Measurements from ENCODE around the gene ATP10B.
"Not testable (repeated sequence)": the region's sequence is repeated elsewhere in the genome, so short reads cannot be mapped to it uniquely, and the experiment has no call there.

The ATP10B gene

GRCh38 chr5:160760008-160760407 is 92.0 kb downstream of the ATP10B start:
- DNase-seq (ENCODE audit: low spot score): no peak

DNA sequence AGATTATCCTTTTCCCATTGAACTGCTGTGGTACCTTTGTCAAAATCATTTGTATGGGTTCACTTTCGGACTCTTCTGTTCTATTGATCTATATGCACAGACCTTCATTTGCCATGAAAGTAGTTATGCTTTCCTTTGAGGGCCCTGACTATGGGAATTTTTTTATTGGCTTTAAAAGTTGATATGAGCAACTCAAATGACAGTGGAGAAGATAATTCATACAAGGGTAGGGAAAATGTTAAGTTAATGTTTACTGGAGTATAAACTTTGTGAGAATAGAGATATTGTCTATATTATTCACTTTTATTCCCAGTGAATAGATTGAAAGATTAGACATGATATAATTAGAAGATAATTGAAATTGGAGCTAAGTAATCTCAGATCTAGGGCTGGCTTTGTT is 94.8 kb downstream of the ATP10B start:
- DNase-seq (ENCODE audit: low spot score): no peak

DNA sequence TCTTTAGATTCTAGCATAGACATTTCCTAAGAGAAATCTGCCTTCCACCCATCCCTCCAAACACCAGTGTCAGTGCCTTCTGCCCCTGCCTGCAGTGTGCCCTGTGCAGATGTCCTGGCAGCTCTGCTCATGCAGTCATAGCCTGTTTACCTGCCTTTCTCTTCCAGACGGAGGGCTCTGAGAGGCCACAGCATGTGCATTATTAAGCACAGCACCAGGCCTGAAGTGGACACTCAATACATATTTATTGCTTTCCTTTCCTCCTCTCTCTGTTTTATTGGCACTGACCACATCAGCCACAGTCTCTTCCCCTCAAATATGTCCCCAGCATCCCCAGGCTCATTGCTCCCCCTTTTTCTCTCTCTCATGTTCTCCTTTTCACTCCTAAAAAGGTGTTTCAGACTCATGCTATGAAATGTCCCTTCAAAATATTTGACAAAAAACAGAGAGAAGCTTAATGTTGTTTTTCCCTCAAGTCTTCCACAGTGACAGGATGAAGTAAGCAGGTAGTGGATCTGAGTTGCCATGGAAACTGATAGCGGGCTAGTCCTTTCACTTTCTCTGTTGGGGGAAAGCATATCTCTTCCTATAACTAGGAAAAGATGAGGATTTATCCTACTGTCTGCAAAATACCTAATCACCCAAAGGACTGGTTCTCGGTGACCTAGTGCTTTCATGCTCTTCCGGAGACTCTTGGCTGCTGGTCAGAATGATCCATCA is 100.9 kb downstream of the ATP10B start:
- no peak for DNase-seq (ENCODE audit: low spot score)

DNA sequence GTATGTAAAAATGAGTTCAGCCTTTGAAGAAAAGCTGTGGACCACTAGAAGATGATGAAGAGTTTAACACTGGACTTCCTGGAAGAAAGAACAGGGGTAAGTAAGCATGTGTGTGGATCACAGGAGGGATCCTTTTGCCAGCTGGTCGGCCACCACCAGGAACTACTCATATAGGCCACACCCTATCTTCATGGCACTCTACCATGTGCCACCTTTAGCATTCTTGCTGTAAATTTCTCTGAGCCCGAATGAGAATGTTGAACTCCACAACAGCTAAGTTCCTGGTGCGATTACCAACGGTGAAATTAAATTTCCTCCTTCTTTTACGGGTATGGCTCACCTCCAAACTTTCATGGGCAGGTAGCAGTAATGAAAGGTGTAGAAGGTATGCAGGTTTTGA is 102.3 kb downstream of the ATP10B start:
- DNase-seq (ENCODE audit: low spot score): no peak

GRCh38 chr5:160749026-160749425 is 103.0 kb downstream of the ATP10B start:
- no peak for DNase-seq (ENCODE audit: low spot score)

DNA sequence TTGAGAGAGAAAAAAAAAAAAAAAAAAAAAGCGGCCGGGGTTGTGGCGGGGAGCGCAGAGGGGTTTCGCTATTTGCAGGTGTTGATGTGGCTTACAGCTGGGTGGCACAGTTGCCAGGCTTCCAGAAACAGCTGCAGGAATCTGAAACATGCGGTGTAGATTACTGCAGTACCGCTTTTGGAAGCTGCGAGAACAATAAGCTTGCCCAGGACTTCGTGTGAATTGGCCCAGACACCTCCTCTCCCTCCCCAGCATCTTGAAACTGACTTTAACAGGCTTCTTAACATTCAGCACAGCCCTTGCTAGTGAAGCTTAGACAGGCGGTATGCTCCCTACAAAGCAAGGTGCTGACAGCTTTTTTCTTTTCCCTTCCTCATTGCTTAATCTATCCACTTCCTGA is 104.0 kb downstream of the ATP10B start:
- no peak for DNase-seq (ENCODE audit: low spot score)

GRCh38 chr5:160747559-160747958 is 104.5 kb downstream of the ATP10B start:
- DNase-seq (ENCODE audit: low spot score): no peak

DNA sequence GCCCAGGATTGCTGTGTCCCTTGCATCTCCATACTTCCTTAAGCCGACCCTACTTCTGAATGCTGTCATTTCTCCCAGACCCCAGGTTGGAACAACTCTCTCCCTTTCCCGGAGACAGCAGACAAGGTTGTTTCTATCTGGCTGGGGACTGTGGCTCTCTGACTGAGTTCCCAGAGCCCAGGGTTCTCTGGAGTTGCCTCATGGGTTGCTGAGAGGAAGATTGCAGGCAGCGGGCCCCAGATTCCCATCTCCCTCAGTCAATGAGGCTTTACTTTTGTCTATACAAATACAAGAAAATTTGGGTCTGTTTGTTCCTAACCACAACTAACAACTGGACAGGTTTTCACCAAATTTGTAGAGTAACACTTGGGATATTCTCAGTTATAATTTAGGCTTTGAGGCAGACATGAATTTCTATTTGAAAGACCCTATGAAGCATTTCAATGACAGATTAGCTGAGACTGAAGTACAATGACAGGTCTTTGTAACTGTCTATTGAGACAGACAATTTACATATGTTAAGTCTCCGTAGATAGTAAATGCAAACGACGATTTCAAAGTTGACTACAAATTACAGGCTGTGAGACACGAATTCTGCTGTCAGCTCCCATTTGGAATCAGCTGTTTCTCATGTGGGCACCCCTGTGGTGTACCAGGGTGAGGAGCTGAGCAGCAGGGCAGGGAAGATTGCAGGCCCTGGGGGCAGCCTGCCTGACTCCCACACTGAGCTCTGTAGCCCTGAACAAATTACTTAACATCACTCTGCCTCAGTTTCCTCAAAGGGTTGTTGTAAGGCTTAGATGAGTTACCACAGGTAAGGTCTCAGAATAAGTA is 107.5 kb downstream of the ATP10B start:
- DNase-seq (ENCODE audit: low spot score): no peak

DNA sequence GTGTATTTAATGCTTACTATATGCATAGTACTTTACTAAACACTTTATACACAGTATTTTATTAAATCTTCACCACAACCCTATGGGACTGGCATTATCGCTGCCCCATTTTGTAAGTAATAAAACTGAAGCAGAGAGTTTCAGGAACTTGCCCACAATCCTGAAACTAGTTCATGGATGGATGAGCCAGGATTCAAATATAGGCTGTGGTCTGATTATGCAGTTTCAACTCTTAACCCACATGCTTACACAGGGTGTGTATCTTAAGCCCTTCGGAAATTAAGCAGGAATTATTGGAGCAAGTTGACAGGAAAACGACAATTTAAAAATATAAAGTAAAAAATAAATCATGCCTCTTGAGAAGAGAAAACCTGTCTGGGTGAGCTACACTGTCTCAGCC is 109.0 kb downstream of the ATP10B start:
- no peak for DNase-seq (ENCODE audit: low spot score)

GRCh38 chr5:160742446-160742845 is 109.6 kb downstream of the ATP10B start:
- DNase-seq (ENCODE audit: low spot score): no peak

- no peak for DNase-seq (ENCODE audit: low spot score)
Measured at GRCh38 chr5:160727296-160727997, 124.6 kb downstream of the ATP10B start.

GRCh38 chr5:160726721-160727120 is 125.3 kb downstream of the ATP10B start:
- DNase-seq (ENCODE audit: low spot score): no peak

DNA sequence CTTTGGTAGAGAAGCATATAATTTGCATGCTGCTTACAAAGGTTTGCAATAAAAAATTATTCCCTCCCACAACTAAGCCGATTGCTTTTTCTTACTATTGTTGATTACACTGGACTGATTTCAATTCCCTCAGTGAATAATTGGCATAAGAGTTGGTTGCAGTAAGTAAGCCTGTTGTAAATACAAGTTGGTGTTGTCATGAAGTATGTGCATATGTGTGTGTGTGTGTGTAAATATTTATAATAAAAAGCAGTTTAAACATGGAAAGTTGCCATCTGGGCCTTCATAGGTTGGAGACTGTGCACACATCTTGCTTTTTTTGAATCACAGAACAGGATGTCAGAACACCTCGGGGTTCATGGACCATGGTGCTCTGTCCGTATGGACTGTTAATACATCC is 131.2 kb downstream of the ATP10B start:
- no peak for DNase-seq (ENCODE audit: low spot score)

DNA sequence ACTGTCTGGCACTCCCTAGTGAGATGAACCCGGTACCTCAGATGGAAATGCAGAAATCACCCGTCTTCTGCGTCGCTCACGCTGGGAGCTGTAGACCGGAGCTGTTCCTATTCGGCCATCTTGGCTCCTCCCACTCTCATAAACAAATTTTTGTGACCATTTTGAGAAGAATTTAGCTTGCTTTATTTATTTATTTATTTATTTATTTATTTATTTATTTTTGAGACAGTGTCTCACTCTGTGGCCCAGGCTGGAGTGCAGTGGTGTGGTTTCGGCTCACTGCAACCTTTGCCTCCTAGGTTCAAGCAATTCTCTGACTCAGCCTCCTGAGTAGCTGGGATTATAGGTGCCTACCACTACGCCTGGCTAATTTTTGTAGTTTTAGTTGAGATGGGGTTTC is 136.5 kb downstream of the ATP10B start:
- not testable (repeated sequence) for DNase-seq (ENCODE audit: low spot score)

DNA sequence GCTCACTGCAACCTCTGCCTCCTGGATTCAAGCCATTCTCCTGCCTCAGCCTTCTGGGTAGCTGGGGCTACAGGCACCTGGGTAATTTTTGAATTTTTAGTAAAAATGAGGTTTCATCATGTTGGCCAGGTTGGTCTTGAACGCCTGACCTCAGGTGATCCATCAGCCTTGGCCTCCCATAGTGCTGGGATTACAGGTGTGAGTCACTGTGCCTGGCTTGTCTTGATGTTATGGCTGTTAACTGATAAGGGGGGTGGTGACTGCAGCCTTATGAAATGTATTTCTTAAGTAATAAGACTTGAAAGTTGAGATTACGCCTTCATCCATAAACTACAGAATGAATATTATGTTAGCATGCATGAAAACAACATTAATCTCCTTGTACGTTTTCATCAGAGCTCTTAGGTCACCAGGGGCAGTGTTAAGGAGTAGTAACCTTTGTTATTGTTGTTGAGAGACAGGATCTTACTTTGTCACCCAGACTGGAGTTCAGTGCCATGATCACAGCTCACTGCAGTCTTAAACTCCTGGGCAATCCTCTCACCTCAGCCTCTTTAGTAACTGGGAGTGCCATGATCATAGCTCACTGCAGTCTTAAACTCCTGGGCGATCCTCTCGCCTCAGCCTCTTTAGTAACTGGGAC is 148.3 kb downstream of the ATP10B start:
- DNase-seq (ENCODE audit: low spot score): no peak

- no peak for DNase-seq (ENCODE audit: low spot score)
Measured at GRCh38 chr5:160702934-160703333, 149.1 kb downstream of the ATP10B start.

DNA sequence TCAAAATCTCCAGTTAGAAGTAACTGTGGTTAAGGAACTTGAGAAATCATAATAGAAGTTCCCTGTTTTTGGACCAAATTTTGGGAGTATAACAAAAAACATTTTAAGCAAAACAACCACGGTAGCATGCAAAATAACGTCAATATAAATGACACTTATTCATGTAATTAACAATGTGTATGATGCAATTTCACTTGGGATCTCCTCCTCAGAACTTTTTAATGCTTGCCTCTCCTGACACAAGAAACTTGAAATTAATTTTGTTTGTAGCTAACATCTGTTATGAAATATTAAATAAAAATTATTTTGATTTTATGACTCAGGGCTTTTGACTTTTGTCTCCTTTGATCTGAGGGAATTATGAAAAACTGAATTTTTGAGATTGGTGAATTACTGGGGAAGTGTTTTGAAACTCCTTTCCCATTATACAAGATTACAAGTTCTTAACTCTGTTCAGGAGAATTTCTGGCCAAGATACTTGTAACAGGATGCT is 149.7 kb downstream of the ATP10B start:
- no peak for DNase-seq (ENCODE audit: low spot score)

GRCh38 chr5:160701403-160701802 is 150.6 kb downstream of the ATP10B start:
- no peak for DNase-seq (ENCODE audit: low spot score)

DNA sequence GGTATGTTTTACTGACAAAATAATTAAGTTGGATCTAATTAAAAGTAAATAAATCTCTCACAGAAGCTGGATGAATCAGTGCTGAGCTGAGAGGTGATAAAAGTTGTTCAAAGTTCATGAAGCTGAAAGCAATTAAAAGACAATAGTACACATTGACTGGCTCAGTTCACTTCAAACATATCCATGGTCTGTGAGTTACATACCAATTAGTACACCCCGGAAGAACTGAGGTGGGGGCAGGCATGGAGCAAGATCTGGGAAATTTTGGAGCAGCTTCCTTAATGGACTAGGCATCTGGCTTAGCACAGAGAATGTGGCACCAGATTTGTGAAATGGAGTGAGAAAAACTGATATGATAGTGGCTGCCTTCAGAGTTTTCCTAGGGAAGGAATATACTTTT is 152.7 kb downstream of the ATP10B start:
- DNase-seq (ENCODE audit: low spot score): no peak

DNA sequence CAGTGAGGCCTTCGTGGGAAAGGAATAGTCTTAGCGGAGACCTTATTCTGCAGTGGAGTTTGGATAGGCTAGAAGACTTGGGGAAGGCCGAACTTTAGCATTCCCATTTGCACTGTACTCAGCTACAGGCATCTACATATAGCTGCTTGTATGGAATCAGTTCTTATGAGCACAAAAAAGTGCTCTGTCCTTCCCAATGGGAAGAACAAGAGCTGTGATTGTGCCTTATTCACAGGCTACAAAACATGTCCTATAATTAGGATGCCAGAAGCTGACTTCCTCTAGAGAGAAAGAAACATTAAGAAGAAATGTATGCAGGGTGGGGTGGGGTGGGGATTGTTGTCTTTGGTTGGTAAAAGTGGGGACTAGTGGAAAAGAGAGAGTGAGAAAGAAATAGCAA is 154.7 kb downstream of the ATP10B start:
- DNase-seq (ENCODE audit: low spot score): no peak

- DNase-seq (ENCODE audit: low spot score): no peak
Measured at GRCh38 chr5:160694896-160695295, 157.1 kb downstream of the ATP10B start.

- no peak for DNase-seq (ENCODE audit: low spot score)
Measured at GRCh38 chr5:160693831-160694465, 158.1 kb downstream of the ATP10B start.
